Activated T-cell treated with anti-CD3 and anti-CD28 coated beads for 24 hours (primary cell): Measurements from ENCODE around the gene ZNF165.
A peak's percentile ranks its signal among the peaks of the same experiment; 100 is the strongest.
"Not testable (repeated sequence)": the region's sequence is repeated elsewhere in the genome, so short reads cannot be mapped to it uniquely, and the experiment has no call there.

Experiments
- DNase-seq: peaks from one replicate; pipeline ENCODE4 v3.0.0-alpha.2; 2020; ENCODE audit warnings: low read depth

ZNF165 gene

GRCh38 chr6:28080381-28080630 lies at the start of gene ZNF165:
ZNF165 (plus strand) TSS chr6:28080568; CDS start chr6:28085481, 4,913 bp downstream.
- DNase-seq: not testable (repeated sequence)

GRCh38 chr6:28053584-28053983 lies 26.8 kb upstream of the ZNF165 start:
- DNase-seq: no peak

- no peak for DNase-seq
Measured at GRCh38 chr6:28060405-28060804, 20.0 kb upstream of the ZNF165 start.

GRCh38 chr6:28064272-28064671 lies 16.1 kb upstream of the ZNF165 start:
- DNase-seq: no peak

DNA sequence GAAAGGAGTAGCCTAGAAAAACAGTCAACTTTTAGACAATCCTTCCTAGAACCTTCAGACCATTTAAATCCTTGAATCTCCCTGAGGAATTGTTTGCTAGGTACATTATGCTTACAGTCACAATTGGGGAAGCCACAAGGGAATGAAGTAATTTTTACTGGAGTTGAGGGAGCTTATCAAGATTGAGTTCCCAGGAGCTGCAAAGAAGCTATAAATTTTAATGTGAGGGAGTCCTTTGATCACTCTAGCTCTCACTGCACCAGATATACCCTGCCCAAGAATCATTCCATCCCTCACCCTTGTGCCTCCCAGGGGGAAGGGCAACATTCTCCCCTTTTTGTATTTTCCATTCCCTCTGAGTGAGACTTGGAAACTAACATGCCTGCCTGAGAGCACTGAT lies 12.3 kb upstream of the ZNF165 start:
- DNase-seq: no peak

DNA sequence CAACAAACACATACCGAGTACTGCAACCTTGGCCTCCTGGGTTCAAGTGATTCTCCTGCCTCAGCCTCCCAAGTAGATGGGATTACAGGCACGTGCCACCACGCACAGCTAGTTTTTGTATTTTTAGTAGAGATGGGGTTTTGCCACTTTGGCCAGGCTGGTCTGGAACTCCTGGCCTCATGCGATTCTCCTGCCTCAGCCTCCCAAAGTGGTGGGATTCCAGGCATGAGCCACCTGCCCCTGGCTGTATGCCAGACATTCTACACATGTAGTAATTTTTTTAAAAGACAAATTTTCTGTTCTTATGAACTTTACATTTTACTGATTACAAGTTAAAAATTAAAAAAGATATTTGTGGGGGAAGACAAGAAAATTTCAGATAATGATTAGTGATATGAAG lies 9.4 kb upstream of the ZNF165 start:
- DNase-seq: not testable (repeated sequence)

DNA sequence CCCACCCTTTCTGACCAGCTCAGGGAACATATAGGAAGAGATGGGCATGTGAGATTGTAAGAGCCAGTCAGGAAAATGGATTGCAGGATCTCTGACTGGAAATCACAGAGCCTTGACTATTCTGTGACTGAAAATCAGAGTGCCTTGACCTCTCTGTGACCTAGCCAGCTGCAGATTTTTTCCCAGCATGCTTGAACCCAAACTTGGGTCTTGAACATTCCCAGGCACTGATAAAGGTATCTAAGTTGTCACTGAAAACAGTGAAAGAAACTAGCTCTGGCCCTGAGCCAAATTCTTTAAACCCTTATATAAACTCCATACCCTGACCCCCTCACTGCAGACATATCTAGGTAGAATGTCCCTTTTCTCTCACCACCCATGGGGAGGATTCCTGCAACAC lies 2.3 kb upstream of the ZNF165 start:
- no peak for DNase-seq

DNA sequence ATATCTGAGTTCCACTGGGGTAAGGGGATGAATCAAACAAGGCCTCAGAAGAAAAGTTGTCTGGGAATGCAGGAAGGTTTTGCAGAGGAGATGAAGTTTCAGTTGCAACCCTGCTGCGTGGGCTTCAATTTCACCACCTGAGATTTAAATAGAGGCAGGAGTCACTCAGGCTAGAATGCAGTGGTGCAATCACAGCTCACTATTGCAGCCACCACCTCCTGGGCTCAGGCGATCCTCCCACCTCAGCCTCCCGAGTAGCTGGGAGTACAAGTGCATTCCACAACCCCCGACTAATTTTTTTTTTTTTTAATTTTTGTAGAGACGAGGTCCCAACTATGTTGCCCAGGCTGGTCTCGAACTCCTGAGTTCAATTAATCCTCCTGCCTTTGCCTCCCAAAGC lies 1.5 kb upstream of the ZNF165 start:
- DNase-seq: no peak

GRCh38 chr6:28080631-28081485 lies 490 bp downstream of the ZNF165 start:
- DNase-seq: peak; percentile 88

- peak; percentile 8 for DNase-seq
Measured at GRCh38 chr6:28081486-28081751, 1.1 kb downstream of the ZNF165 start.

- no peak for DNase-seq
Measured at GRCh38 chr6:28082939-28083338, 2.6 kb downstream of the ZNF165 start.

GRCh38 chr6:28089054-28089453 lies 8.7 kb downstream of the ZNF165 start:
- DNase-seq: no peak

DNA sequence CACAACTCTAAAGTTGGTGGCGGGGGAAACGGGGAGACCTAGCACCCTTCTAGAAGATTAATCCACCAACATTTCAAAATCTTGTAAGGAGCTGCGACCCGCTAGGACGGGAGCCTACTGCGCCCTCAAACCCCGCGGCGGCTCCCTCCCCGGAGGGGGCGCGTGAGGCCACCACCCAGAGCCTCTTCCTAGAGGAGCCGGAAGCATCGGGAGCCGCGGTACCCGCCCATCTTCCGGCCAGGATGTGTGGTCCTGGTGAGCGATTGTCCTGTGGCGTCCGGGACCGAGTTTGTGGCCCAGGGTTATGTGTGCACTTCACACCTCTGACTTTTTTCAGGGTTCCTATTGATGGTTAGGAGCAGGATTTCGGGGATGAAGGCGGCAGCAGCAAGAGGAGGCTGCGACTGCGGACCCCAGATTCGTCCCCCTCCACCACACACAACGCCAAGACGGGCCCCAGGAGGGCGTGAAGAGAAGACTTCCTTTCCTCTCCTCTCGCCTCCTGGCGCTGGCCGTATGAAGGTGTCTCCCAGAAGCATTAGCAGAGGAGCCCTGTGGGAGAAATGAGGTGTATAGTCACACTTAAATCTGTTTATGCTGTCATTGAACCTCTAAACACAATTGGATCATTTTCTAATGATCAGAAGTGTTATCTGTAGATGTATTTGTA lies 10.7 kb downstream of the ZNF165 start:
- no peak for DNase-seq

GRCh38 chr6:28102222-28102621 lies 21.9 kb downstream of the ZNF165 start:
- not testable (repeated sequence) for DNase-seq

GRCh38 chr6:28102699-28103098 lies 22.3 kb downstream of the ZNF165 start:
- DNase-seq: not testable (repeated sequence)

DNA sequence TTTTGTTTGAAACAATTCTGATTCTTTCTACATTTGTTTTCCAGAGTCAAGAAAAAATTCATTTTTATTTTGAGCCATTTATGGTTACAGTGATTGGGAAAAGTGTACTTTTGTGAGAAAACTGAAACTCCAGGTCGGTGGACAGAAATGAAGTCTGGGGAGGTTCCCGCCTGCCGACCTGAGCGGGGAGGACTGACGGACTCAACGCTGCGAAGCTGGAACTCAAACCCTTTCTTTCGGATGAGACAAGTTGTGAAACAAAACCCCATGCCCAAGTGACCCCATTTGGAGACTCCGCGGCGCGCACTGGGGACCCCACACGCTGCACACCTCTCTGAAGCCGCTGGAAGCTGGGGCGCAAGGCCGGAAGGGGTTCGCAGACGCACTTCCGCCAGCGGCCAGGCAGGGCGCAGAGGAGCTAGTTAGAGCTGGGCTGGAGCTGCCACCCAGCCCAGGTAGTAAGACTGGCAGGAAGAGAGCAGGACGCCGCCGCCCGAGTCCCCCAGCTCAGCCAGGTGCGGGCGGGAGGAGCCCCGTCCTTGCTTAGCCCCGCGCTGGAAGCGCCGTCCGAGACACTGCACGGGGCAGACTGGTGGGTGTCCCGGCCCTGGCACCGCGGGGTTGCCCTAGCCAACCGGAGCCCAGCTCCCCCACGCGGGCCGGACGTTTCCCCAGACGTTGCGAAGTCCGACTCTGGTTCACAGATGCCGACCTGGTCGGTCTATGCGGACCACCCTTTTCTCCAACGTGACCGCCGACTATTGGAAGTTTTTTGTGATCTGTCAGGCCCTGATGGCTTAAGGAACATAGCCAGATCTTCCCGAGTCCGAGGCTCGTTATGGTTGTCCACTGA lies 24.2 kb downstream of the ZNF165 start:
- peak; percentile 77 for DNase-seq

DNA sequence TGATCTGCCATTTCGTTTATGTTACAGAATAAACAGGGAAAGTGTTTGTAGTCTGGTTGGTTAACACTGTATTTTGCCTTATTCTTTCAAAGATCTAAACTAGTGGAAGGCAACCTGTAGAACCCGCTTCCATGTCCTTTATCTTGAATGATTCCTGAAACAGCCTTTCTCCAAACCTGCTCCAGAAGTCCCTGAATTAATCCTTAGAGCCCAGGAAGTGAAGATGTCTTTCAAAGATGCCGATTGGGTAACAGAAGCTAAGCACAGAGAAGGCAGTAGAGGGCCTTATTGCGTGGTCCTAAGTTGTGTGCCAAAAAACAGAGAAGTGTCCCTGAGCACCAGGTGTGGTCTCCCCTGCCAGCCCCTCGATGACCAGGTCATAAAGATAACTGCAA lies 24.9 kb downstream of the ZNF165 start:
- no peak for DNase-seq

DNA sequence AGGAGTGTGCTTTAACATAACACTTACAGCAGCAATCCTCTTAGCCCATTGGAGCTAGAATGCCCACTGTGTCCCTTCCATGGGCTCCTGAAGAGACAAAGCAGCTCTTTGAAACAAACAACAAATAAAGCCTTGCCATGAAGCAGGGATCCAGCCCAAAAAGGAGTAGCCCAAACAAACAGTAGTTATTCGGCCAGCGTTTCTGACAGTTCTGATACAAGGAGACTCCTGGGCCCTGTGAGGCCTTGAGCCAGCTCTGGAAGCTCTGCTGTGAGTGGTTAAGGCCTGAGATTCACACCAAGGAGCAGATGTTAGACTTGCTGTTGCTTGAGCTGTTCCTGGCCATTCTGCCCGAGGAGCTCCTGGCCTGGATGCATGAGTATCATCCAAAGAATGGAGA lies 27.1 kb downstream of the ZNF165 start:
- no peak for DNase-seq

GRCh38 chr6:28111964-28112363 lies 31.6 kb downstream of the ZNF165 start:
- no peak for DNase-seq

GRCh38 chr6:28115799-28116198 lies 35.4 kb downstream of the ZNF165 start:
- no peak for DNase-seq

DNA sequence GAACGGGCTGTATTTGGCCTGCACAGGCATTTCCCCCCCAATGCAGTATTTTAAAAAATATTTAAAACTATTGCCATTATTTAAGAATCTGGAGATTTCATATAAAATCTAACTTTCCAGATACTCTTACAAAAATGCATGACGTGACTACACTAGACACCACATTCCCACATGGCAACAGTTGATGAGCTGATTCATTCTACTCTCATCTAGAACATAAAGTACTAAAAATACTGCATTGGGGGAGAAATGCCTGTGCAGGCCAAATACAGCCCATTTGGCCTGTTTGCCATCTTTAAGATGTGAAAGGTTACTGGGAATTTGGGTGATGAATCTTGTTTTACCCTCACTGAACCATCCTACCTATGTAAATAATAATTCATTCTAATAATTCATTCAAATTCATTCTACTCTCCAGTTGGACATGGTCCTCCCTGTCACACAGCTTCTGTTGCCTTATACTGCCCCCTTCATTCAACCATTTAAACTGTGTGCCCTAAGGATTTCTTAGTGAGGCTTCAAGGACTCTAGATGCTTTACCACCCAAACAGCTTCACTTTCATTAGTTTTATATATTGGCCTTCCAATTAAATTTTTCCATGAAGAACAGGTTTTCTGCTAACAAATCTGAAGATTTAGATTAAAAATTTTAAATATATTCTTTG lies 37.1 kb downstream of the ZNF165 start:
- DNase-seq: no peak

GRCh38 chr6:28118217-28118616 lies 37.8 kb downstream of the ZNF165 start:
- no peak for DNase-seq

DNA sequence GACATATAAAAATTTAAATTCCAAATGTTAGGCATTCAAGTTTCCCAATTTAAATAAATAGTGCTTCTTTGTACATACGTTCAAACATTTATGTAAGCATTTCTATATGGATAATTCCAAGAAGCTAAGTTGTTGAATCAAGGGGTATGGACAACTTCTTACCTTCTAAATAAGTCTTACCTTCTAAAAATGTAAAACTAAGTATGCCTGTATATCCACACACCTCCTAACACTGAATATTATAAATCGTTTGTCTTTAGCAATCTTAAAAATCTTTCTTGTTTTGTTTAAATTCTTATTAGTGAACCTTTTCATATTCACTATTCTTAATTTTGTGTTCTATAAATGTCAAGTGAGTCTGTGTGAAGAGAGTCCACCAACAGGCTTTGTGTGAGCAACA lies 41.5 kb downstream of the ZNF165 start:
- DNase-seq: no peak
